H7 (cell line): ENCODE measurements around the gene POR. TPM values are rescaled to one million over a fixed set of nuclear protein-coding genes. Genes with fewer than 3 reads are reported as not detected.
"Not testable (repeated sequence)": the region's sequence is repeated elsewhere in the genome, so short reads cannot be mapped to it uniquely, and the experiment has no call there.

Experiments used
- DNase-seq: peaks from one replicate; pipeline ENCODE4 v3.0.0; 2012
- H3K27me3 ChIP-seq: 2 replicates; pipeline ENCODE4 v1.6.0; 2011; ENCODE audit warnings: mild to moderate bottlenecking, low read length; ENCODE audit not compliant: control insufficient read depth, insufficient read depth
- H3K36me3 ChIP-seq: replicated peaks from 2 replicates; pipeline ENCODE4 v1.5.1; 2011; ENCODE audit warnings: low read length; ENCODE audit not compliant: control insufficient read depth, insufficient read depth
- H3K4me3 ChIP-seq: 2 replicates; pipeline ENCODE4 v1.5.1; 2011; ENCODE audit warnings: low read depth, mild to moderate bottlenecking, control low read depth, low read length, moderate library complexity; ENCODE audit not compliant: insufficient read depth
- total RNA-seq: library from RNA; depleted of rRNA; stranded (reverse); fragments of >200 nt; shearing (Covaris generic); gene quantifications from 2 replicates; pipeline ENCODE4 v1.2.3, GENCODE V29; 2014; rRNA removed

The POR gene
- total RNA-seq, result 120 and 142 TPM in 2 replicates

- DNase-seq, result peak; percentile 99
- H3K4me3 ChIP-seq, result peak within 1 kb of the TSS; percentile 95
- no peaks in the 10 kb centered on the region for H3K36me3 ChIP-seq
- no peaks in the 10 kb centered on the region for H3K27me3 ChIP-seq
These were observed at the start of gene POR for GRCh38 chr7:75914655-75915415. TSS of gene POR (plus strand) at chr7:75915155. CDS start at chr7:75954002, 38,847 bp downstream.

GRCh38 chr7:75866114-75866488, 48.9 kb upstream of the POR start:
- DNase-seq, result no peak
- Histone ChIP-seq H3K4me3 (no peak overlapping the region), H3K36me3 (no peaks in the 10 kb centered on the region), H3K27me3 (no peaks in the 10 kb centered on the region)

- peak; percentile 89 for DNase-seq
- no peak overlapping the region for H3K4me3 ChIP-seq
- H3K36me3 ChIP-seq, result no peaks in the 10 kb centered on the region
- no peaks in the 10 kb centered on the region for H3K27me3 ChIP-seq
These were observed 48.2 kb upstream of the POR start for GRCh38 chr7:75866489-75867389.

- no peak for DNase-seq
- Histone ChIP-seq H3K4me3 (no peak overlapping the region), H3K36me3 (no peaks in the 10 kb centered on the region), H3K27me3 (no peaks in the 10 kb centered on the region)
These were observed 47.6 kb upstream of the POR start for GRCh38 chr7:75867390-75867717.

- Histone ChIP-seq H3K36me3 (no peaks in the 10 kb centered on the region), H3K4me3 (no peak overlapping the region), H3K27me3 (no peaks in the 10 kb centered on the region)
- DNase-seq, result no peak
These were observed 46.8 kb upstream of the POR start for GRCh38 chr7:75868153-75868552.

GRCh38 chr7:75869776-75870379, 45.1 kb upstream of the POR start:
- no peak overlapping the region for H3K4me3 ChIP-seq
- no peaks in the 10 kb centered on the region for H3K36me3 ChIP-seq
- H3K27me3 ChIP-seq, result no peaks in the 10 kb centered on the region
- no peak for DNase-seq

GRCh38 chr7:75870557-75871161, 44.3 kb upstream of the POR start:
- no peak overlapping the region for H3K4me3 ChIP-seq
- no peaks in the 10 kb centered on the region for H3K27me3 ChIP-seq
- H3K36me3 ChIP-seq, result no peaks in the 10 kb centered on the region
- DNase-seq, result no peak

GRCh38 chr7:75872073-75872782, 42.7 kb upstream of the POR start:
- Histone ChIP-seq H3K27me3 (no peaks in the 10 kb centered on the region), H3K36me3 (no peaks in the 10 kb centered on the region), H3K4me3 (no peak overlapping the region)
- DNase-seq, result no peak

- not testable (repeated sequence) for H3K27me3 ChIP-seq, DNase-seq, H3K36me3 ChIP-seq, H3K4me3 ChIP-seq
These were observed 40.8 kb upstream of the POR start for GRCh38 chr7:75874180-75874579.

- no peak for DNase-seq
- no peak overlapping the region for H3K4me3 ChIP-seq
- H3K27me3 ChIP-seq, result peaks cover 2% of the 10 kb centered on the region; the same call in 1 of the 2 replicates
- no peaks in the 10 kb centered on the region for H3K36me3 ChIP-seq
These were observed 39.6 kb upstream of the POR start for GRCh38 chr7:75875113-75876080.

- Histone ChIP-seq H3K36me3 (peaks cover 1% of the 10 kb centered on the region), H3K27me3 (peaks cover 2% of the 10 kb centered on the region; the same call in 1 of the 2 replicates), H3K4me3 (no peak overlapping the region)
- no peak for DNase-seq
These were observed 38.7 kb upstream of the POR start for GRCh38 chr7:75876126-75876881.

GRCh38 chr7:75878312-75878768, 36.6 kb upstream of the POR start:
- no peak for DNase-seq
- Histone ChIP-seq H3K36me3 (peaks cover 13% of the 10 kb centered on the region), H3K27me3 (peaks cover 2% of the 10 kb centered on the region; the same call in 1 of the 2 replicates), H3K4me3 (peak overlapping the region; percentile 4; the same call in 1 of the 2 replicates)
